Esophagus muscularis mucosa (tissue), 3 donors: ENCODE measurements around the gene HECTD4.

ENCODE experiments used
- CTCF ChIP-seq, 3 experiments: fragments of 200-600 bp in 2 of 3; fragments of 450-650 bp in 1 of 3; sonication (generic) in 2 of 3; IDR thresholded peaks; one replicate each; pipeline ENCODE4 v1.5.1; 2017 to 2019; ENCODE audit warnings: antibody characterized with exemption in 3 of 3, mild to moderate bottlenecking in 2 of 3, moderate library complexity in 1 of 3
- POLR2A ChIP-seq: fragments of 450-650 bp; IDR thresholded peaks from one replicate; pipeline ENCODE4 v1.6.1; 2017; ENCODE audit warnings: antibody characterized with exemption, moderate library complexity, mild to moderate bottlenecking, low read depth

- no peak for TF ChIP-seq POLR2A
- TF ChIP-seq CTCF (IDR thresholded peaks at IDR 0.05): no peak
Observed at GRCh38 chr12:112162241-112162790, 219.9 kb downstream of the HECTD4 start.
